Smooth muscle cell (in vitro differentiated cells): Measurements from ENCODE around the gene TUBB. TPM values are rescaled to one million over a fixed set of nuclear protein-coding genes. Genes with fewer than 3 reads are reported as not detected.
A peak's percentile ranks its signal among the peaks of the same experiment; 100 is the strongest.

ENCODE experiments used
- DNase-seq: peaks from one replicate; lab custom pipeline; 2025; ENCODE audit not compliant: unreplicated experiment; lab: John Stamatoyannopoulos, UW
- H2AFZ ChIP-seq: fragments of 200-600 bp; sonication (generic); 2 replicates; pipeline ENCODE4 v1.6.0; 2016; ENCODE audit warnings: antibody characterized with exemption, low read depth, mild to moderate bottlenecking
- H3F3A ChIP-seq: fragments of 200-600 bp; sonication (generic); 2 replicates; pipeline ENCODE4 v1.6.0; 2017; ENCODE audit warnings: antibody characterized with exemption, low read depth
- H3K27ac ChIP-seq: fragments of 200-600 bp; sonication (generic); 2 replicates; pipeline ENCODE4 v1.5.1; 2016; ENCODE audit warnings: low read depth, mild to moderate bottlenecking
- H3K27me3 ChIP-seq: fragments of 200-600 bp; sonication (generic); 2 replicates; pipeline ENCODE4 v1.6.1; 2016; ENCODE audit warnings: low read depth, mild to moderate bottlenecking
- H3K36me3 ChIP-seq: fragments of 200-600 bp; sonication (generic); 2 replicates; pipeline ENCODE4 v1.5.1; 2016; ENCODE audit warnings: low read depth
- H3K4me1 ChIP-seq: fragments of 200-600 bp; sonication (generic); 2 replicates; pipeline ENCODE4 v1.5.1; 2016; ENCODE audit warnings: low read depth
- H3K4me2 ChIP-seq: fragments of 200-600 bp; sonication (generic); 2 replicates; pipeline ENCODE4 v1.6.0; 2016; ENCODE audit warnings: mild to moderate bottlenecking
- H3K4me3 ChIP-seq: fragments of 200-600 bp; sonication (generic); 2 replicates; pipeline ENCODE4 v1.5.1; 2016; ENCODE audit warnings: mild to moderate bottlenecking
- H3K79me2 ChIP-seq: fragments of 200-600 bp; sonication (generic); 2 replicates; pipeline ENCODE4 v1.6.0; 2016; ENCODE audit warnings: low read depth, mild to moderate bottlenecking
- H3K9ac ChIP-seq: fragments of 200-600 bp; sonication (generic); 2 replicates; pipeline ENCODE4 v1.6.0; 2016; ENCODE audit warnings: low read depth
- H3K9me3 ChIP-seq: fragments of 200-600 bp; sonication (generic); replicated peaks from 2 replicates; pipeline ENCODE4 v1.5.1; 2016; ENCODE audit warnings: low read depth
- H4K20me1 ChIP-seq: fragments of 200-600 bp; sonication (generic); 2 replicates; pipeline ENCODE4 v1.6.0; 2016; ENCODE audit warnings: low read depth
- WGBS: methylation state at CpG from one replicate; pipeline ENCODE4 v1.1.7; 2016; ENCODE audit warnings: low lambda C conversion rate; 5-methylcytosine and 5-hydroxymethylcytosine counted together
- polyA plus RNA-seq: library from polyadenylated mRNA; unstranded; fragments of >200 nt; fragmentation: Nextera tagmentation; extraction: Ambion mirVana; gene quantifications from 2 replicates; pipeline ENCODE4 v1.2.1, GENCODE V29; 2016
- total RNA-seq: library from RNA; depleted of rRNA; stranded (reverse); fragments of >200 nt; gene quantifications from 2 replicates; pipeline ENCODE4 v1.2.3, GENCODE V29; 2014
- TF ChIP-seq, protein P1 (sequence below): fragments of 200-600 bp; sonication (generic); IDR thresholded peaks from 2 replicates; pipeline ENCODE4 v1.5.1; 2017; ENCODE audit warnings: borderline replicate concordance, mild to moderate bottlenecking, antibody characterized with exemption; ENCODE audit not compliant: insufficient read depth, poor library complexity, severe bottlenecking

The TUBB gene
- total and polyA plus RNA-seq, 2 experiments from 2014 or later = 1,009 to 1,039 TPM

DNA sequence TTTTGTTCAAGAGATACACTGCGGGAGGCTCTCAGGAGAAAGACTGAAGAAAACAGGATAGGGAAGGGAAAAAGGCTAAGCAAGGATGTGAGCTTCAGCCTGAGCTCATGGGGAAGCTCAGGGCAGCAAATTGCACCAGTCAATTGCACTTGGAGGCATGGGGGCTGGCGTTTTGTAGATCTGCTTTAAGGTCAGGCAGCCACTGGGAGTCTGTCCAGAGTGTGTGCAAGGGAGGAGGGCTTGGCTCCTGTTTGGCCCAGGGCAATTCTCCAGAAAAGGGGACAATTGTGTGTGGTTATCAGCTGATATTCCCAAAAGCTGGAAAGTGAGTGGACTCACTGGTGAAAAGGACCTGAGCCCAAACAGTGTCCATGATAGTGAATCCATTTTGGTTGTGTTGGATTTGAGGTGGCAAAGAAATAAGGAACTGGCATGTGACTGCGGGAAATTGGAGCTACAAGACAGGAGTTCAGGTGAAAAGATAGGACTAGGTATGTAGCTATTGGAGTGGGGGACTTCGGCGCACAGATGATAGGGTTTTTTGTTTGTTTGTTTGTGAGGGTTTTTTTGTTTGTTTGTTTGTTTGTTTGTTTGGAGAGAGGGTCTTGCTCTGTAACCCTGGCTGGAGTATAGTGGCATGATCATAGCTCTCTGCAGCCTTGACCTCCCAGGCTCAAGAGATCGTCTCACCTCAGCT lies 46.5 kb downstream of the TUBB start:
- WGBS = 82% methylated on average over 6 of the region's 6 CpGs
- H3K79me2 ChIP-seq = no peaks in the 10 kb centered on the region

GRCh38 chr6:30767158-30767943 lies 47.2 kb downstream of the TUBB start:
- peak overlapping the region; percentile 100 for H3K27ac ChIP-seq
- no peak overlapping the region for H2AFZ ChIP-seq
- H4K20me1 ChIP-seq = no peaks in the 10 kb centered on the region
- no peaks in the 10 kb centered on the region for H3K9me3 ChIP-seq
- TF ChIP-seq, protein P1, sequence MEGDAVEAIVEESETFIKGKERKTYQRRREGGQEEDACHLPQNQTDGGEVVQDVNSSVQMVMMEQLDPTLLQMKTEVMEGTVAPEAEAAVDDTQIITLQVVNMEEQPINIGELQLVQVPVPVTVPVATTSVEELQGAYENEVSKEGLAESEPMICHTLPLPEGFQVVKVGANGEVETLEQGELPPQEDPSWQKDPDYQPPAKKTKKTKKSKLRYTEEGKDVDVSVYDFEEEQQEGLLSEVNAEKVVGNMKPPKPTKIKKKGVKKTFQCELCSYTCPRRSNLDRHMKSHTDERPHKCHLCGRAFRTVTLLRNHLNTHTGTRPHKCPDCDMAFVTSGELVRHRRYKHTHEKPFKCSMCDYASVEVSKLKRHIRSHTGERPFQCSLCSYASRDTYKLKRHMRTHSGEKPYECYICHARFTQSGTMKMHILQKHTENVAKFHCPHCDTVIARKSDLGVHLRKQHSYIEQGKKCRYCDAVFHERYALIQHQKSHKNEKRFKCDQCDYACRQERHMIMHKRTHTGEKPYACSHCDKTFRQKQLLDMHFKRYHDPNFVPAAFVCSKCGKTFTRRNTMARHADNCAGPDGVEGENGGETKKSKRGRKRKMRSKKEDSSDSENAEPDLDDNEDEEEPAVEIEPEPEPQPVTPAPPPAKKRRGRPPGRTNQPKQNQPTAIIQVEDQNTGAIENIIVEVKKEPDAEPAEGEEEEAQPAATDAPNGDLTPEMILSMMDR = no peak
- no peaks in the 10 kb centered on the region for H3K79me2 ChIP-seq
- no peak for DNase-seq
- H3K4me2 ChIP-seq = no peak overlapping the region
- H3F3A ChIP-seq = peaks cover 16% of the 10 kb centered on the region
- peak overlapping the region; percentile 97 for H3K9ac ChIP-seq
- no peaks in the 10 kb centered on the region for H3K27me3 ChIP-seq
- H3K4me1 ChIP-seq = peaks cover 54% of the 10 kb centered on the region
- no peak overlapping the region for H3K4me3 ChIP-seq
- no peaks in the 10 kb centered on the region for H3K36me3 ChIP-seq
- WGBS = 30% methylated on average over 9 of the region's 9 CpGs

More for the DNA sequence above, 46.5 kb downstream of the TUBB start:
- Histone ChIP-seq H3K36me3 (no peaks in the 10 kb centered on the region), H3K27ac (peak overlapping the region; percentile 100), H3K9ac (peak overlapping the region; percentile 54), H3K4me1 (peaks cover 54% of the 10 kb centered on the region), H2AFZ (peak overlapping the region; percentile 9), H3K4me3 (no peak overlapping the region), H3F3A (peaks cover 16% of the 10 kb centered on the region), H3K9me3 (no peaks in the 10 kb centered on the region), H3K4me2 (no peak overlapping the region), H3K27me3 (no peaks in the 10 kb centered on the region), H4K20me1 (no peaks in the 10 kb centered on the region)
- TF ChIP-seq, protein P1 = no peak
- no peak for DNase-seq

- no peaks in the 10 kb centered on the region for H3K27me3 ChIP-seq
- peak overlapping the region; percentile 97 for H3K9ac ChIP-seq
- H3K9me3 ChIP-seq = no peaks in the 10 kb centered on the region
- no peaks in the 10 kb centered on the region for H3K79me2 ChIP-seq
- H3K4me2 ChIP-seq = peak overlapping the region; percentile 49
- H3K27ac ChIP-seq = peak overlapping the region; percentile 100
- TF ChIP-seq, protein P1 = no peak
- no peak overlapping the region for H2AFZ ChIP-seq
- no peaks in the 10 kb centered on the region for H4K20me1 ChIP-seq
- peaks cover 54% of the 10 kb centered on the region for H3K4me1 ChIP-seq
- H3F3A ChIP-seq = peaks cover 16% of the 10 kb centered on the region
- no peak for DNase-seq
- H3K36me3 ChIP-seq = no peaks in the 10 kb centered on the region
- no peak overlapping the region for H3K4me3 ChIP-seq
- 93% methylated on average over 1 of the region's 1 CpG for WGBS
Observed at GRCh38 chr6:30767944-30768301, 47.8 kb downstream of the TUBB start.
